H1 (cell line): ENCODE data around the gene OR6M1.

Experiments
- BRCA1 ChIP-seq: IDR thresholded peaks from 2 replicates; pipeline ENCODE4 v1.6.1; 2012; ENCODE audit warnings: low read depth, low read length, improper control_type of control experiment
- CHD2 ChIP-seq: IDR thresholded peaks from 2 replicates; pipeline ENCODE4 v1.6.1; 2012; ENCODE audit warnings: low read length, improper control_type of control experiment
- CTCF ChIP-seq, 3 experiments: IDR thresholded peaks; 1 replicate in 2 of 3; 2 replicates in 1 of 3; pipeline versions ENCODE4 v1.5.1 to v1.6.1; 2011; ENCODE audit warnings: low read length in 3 of 3, mild to moderate bottlenecking in 3 of 3, inconsistent platforms in 2 of 3, low read depth in 1 of 3, moderate library complexity in 1 of 3; ENCODE audit not compliant: insufficient read depth in 1 of 3; ENCODE audit errors: control extremely low read depth in 1 of 3
- HDAC2 ChIP-seq, 2 experiments: fragments of 300-600 bp in 1 of 2; sonication (generic) in 1 of 2; IDR thresholded peaks; 2 replicates each; pipeline ENCODE4 v1.6.1; 2011 to 2012; ENCODE audit warnings: low read depth in 2 of 2, low read length in 2 of 2, mild to moderate bottlenecking in 2 of 2, moderate library complexity in 2 of 2, borderline replicate concordance in 1 of 2, inconsistent platforms in 1 of 2
- POLR2A ChIP-seq, 2 experiments: IDR thresholded peaks; 1 replicate in 1 of 2; 2 replicates in 1 of 2; pipeline ENCODE4 v1.6.1; 2011; ENCODE audit warnings: low read depth in 2 of 2, low read length in 2 of 2, mild to moderate bottlenecking in 2 of 2; ENCODE audit errors: control extremely low read depth in 1 of 2

DNA sequence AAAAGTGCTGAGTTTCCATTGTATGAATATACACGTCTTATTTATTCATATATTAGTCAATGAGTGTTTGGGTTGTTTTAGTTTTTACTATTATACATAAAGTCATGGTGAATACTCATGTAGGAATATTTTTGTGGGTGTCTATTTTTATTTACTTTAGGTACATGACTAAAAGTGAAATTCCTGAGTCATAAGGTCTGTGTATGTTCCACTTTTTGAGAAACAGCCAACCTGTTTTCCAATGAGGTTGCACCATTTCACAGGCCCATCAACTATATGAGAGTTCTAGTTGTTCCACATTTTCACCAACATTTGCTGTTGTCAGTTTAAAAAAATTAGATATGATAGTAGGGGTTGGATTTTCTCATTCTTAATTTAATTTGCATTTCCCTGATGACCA lies 45.3 kb downstream of the OR6M1 start:
- TF ChIP-seq HDAC2 (IDR thresholded peaks at IDR 0.05; ENCODE audit: borderline replicate concordance in 1 of 2, low read depth in 2 of 2, low read length in 2 of 2) (no peak), CTCF (IDR thresholded peaks at IDR 0.05; ENCODE audit: control extremely low read depth in 1 of 3, insufficient read depth in 1 of 3, low read depth in 1 of 3, low read length in 3 of 3) (no peak), POLR2A (IDR thresholded peaks at IDR 0.05; ENCODE audit: control extremely low read depth in 1 of 2, low read depth in 2 of 2, low read length in 2 of 2) (no peak), CHD2 (no peak), BRCA1 (no peak)
